GM21576 (cell line): ENCODE data around the gene GK.
"Not testable (repeated sequence)": the region's sequence is repeated elsewhere in the genome, so short reads cannot be mapped to it uniquely, and the experiment has no call there.

Experiments
- ATAC-seq: cut with Tn5 transposase; IDR thresholded peaks from one replicate; pipeline ENCODE4 v1.9.1; 2021; ENCODE audit warnings: mild to moderate bottlenecking, moderate library complexity; ENCODE audit not compliant: unreplicated experiment

Gene GK

DNA sequence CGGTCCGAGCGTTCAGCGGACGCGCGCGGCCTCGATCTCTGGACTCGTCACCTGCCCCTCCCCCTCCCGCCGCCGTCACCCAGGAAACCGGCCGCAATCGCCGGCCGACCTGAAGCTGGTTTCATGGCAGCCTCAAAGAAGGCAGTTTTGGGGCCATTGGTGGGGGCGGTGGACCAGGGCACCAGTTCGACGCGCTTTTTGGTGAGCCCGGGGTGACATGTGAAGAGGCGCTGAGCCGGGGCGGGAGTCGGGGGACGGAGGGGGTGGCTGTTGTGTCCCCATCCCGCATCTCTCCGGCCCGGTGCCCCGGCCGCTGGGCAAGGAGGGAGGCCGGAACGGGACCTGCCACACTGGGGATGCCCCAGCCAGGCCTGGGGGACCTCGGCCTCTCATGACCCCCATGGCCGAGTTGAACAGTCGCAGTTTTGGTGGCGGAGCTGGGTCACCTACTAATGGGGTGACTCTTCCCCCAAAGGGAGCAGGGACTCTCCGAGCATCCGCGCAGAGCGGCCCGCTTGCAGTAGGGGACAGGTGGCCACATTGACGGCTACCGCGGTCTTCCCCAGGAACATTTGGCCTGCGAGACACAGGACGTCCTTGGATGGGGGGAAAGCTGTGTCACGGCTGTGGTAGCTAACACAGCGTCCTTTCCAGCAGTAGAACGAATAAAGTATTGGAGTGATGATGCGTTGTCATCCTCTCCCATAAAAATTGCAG lies at the start of gene GK:
TSS of gene GK (plus strand) at position 9 of the 717 bp plus-strand sequence. CDS start at position 124, 115 bp downstream.
- peak; percentile 10 for ATAC-seq

- ATAC-seq, result no peak
Observed at GRCh38 chrX:30607155-30607554, 46.1 kb upstream of the GK start.

DNA sequence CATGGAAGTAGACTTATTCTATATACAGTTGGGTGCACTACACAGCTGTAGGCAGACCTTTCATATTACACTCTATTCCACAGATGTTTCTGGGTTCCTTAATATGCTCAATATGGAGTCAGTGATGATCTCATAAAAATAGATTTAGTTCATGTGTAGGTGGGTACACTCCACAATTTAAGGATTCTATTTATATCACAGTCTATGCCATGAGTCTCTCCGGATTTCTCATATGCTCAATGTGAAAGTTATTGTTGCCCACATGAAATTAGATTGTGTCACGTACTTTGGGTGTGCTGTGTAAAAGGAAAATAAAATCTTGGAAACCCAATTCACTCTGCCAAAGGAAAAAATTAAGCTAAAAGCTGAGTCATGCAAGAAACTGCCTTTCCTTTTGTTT lies 43.2 kb upstream of the GK start:
- ATAC-seq, result no peak

DNA sequence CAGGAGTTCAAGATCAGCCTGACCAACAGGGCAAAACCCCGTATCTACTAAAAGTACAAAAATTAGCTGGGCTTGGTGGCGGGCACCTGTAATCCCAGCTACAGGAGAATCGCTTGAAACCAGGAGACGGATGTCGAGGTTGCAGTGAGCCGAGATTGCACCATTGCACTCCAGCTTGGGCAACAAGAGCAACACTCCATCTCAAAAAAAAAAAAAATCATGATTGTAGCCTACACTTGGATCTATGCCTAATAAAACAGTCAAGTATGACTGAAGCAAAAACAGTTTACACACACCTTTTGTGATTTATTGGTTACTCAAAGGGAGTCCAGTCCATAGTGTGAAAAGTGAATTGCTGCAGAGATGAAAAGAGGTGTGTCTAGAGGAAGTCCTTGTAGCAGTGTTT lies 41.0 kb upstream of the GK start:
- no peak for ATAC-seq

DNA sequence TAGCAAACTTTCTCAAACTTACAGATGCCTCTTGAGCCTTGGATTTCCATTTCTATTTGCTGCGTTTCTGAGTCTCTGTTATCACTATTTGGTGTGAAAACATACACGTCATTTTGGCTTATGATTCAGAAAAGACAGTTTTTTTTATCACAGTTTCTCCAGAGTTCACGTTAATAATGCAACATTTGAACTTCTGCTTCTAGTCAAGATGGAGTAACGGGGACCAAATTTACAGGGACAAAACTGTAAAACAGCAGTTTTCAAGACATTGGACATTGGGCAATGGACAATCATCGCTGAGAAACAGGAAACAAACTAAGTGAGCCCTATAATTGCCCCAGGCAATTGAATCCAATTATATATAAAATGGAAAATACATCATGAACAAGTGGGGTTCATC lies 39.5 kb upstream of the GK start:
- no peak for ATAC-seq

DNA sequence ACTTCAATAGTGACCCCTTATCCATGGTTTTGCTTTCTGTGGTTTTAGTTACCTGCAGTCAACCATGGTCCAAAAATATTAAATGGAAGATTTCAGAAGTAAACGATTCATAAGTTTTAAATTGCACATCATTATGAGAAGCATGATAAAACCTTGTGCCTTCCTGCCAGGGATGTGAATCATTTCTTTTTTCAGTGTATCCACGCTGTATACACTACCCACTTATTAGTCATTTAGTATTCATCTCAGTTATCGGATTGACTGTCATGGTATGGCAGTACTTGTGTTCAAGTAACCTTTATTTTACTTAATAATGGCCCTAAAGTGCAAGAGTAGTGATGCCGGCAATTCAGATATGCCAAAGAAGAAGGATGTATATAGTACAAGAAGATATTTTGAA lies 38.0 kb upstream of the GK start:
- ATAC-seq, result no peak

DNA sequence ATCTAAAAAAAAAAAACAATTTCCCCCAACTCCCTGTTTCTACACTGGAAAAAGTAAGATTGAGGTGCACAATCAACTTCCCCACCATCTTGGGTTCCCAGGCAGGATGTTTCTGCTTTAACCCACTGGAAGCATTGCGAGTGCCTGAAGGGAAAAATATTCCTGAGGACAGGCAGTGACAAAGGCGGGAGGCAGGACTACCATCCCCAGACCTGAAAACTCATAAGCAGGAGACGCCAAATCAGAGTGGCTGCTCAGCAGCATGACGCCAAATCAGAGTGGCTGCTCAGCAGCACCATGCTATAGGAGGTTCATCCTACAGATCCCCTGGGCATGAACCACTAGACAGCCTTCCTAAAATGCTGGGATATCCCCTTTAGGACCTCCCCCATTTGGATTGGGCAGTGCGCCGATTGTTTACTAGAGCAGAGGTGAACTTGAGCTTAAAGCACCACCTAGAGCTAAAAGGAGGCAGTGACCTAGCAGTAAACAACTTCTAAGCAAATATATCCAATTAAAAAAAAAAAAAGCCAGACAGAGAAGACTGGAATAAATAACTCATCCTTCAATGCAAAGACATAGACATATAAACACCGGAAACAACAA lies 35.0 kb upstream of the GK start:
- ATAC-seq, result no peak

DNA sequence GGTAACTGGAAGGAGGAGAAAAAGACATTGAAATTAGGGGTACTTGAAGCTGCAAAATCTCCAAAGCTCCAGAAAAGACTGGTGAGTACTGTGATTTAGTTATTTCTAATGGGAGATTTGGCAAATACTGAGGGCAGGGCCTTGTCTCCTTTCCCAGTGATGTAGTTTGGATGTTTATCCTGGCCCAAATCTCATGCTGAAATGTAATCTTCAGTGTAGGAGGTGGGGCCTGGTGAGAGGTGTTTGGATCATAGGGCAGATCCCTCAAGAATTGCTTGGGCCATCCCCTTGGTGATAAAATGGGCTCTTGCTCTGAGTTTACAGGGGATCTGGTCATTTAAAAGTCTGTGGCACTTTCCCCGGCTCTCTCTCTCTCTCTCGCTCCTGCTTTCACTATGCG lies 33.1 kb upstream of the GK start:
- ATAC-seq, result no peak

- ATAC-seq, result no peak
Observed at GRCh38 chrX:30620980-30621618, 32.1 kb upstream of the GK start.

GRCh38 chrX:30622361-30622760 lies 30.9 kb upstream of the GK start:
- ATAC-seq, result no peak

DNA sequence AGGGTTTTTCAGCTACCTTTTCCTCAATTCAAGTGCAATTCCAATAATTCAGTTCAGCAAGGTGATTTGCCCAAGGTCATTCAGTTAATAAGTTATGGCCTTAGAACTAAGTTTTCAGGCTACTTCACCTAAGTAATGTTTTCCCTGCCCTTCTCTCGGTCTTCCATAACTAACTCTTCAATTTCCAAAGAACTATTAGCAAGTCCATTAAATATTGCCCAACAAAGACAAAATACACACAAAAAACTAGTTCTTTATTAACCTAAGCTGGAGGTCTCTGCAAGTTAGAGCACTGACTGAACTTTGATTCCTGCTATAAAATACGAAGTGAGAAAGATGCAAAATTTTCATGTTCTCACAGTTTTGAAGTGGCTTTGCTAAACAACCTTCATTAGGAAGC lies 26.8 kb upstream of the GK start:
- no peak for ATAC-seq

DNA sequence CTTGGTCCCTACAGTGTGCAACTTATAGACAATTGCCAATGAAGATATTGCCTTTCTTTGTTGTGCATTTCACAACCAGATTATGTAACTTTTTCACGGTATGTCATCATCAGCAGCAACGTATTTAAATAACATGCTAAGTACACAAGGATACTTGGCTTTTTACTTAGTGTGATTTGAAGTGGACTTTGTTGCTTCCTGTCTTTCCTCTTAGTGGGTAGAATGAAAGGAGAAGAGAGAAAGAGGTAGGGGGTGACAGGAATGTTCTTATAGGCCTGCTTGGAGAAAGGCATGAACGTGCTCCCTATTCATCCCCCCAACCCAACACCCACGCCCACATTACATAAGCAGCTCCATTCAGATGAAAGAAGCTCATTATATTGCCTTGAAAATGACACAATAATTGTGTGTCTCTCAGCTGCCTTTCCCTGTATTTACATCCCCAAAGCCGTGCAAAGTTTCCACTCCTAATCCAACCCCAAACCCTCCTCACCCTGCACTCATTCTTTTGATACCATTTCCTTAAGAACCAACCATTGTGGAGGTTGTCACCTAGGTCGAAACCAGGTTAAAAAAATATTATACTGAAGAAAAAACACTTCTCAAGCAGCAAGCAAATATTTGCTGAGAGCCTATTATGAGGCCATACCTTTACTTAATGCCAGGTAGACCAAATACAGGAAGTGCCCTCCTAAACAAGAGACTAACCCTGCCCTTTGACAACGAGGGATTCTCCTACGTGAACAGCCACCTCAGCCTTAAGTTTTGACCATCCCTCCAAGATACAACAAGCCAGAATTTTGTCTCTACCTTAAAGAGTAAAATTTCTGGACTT lies 25.2 kb upstream of the GK start:
- no peak for ATAC-seq

DNA sequence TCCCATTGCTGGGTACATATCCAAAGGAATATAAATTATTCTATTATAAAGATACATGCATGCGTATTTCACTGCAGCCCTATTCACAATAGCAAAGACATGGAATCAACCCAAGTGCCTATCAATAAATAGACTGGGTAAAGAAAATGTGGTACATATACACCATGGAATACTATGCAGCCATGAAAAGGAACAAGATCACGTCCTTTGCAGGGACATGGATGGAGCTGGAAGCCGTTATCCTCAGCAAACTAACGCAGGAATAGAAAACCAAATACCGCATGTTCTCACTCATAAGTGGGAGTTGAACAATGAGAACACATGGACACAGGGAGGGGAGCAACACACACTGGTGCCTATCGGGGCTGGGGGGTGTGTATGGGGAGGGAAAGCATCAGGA lies 19.2 kb upstream of the GK start:
- not testable (repeated sequence) for ATAC-seq

DNA sequence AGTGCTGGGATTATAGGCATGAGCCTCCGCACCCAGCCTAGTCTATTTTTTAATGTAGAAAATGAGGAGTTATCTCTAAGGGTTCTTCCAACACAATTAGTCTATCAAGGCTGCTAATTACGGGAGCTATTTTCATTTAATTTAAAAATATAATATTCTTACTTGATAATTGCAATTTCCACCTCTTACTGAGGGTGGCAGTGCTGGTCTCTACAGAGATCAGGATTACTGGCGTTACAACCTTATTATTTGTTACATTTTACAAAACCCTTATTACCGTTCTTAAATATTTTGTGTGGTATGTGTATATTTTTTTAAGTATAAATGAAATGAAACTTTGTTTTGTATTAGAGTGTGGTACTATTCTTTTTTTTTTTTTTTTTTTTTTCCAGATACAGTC lies 17.6 kb upstream of the GK start:
- no peak for ATAC-seq

DNA sequence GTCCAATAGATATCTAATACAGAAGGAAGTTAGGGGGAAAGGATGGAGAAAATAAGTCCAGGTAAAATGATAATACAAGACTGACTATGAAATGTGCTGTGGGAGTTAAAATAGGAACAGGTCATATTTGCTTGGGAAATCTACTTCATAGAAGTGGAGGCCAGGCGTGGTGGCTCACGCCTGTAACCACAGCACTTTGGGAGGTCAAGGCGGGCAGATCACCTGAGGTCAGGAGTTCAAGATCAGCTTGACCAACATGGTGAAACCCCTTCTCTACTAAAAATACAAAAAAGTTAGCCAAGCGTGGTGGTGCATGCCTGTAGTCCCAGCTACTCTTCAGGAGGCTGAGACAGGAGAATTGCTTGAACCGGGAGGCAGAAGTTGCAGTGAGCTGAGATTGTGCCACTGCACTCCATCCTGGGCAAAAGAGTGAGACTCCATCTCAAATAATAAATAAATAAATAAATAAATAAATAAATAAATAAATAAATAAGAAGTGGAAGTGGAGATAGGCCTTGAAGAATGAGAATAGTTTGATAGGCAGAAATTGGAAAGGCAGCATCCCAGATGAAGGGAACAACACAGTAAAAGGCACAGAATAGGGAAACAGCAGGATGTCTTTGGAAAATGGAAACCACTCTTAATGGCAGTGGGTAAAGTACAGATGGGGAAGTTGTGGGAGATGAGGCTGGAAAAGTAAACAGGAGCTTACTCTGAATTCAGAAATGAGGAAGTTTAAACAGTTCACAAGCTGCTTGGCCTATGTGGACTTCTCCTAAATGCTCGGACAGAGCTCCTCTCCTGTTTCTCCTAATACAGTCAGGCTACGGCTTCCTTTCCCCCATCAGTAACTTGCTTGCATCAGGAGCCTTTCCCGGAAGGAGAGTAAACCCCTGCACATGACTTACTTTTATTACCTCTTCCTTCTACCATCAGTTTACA lies 15.1 kb upstream of the GK start:
- ATAC-seq, result no peak

- not testable (repeated sequence) for ATAC-seq
Observed at GRCh38 chrX:30639702-30640101, 13.5 kb upstream of the GK start.

GRCh38 chrX:30642642-30643041 lies 10.6 kb upstream of the GK start:
- ATAC-seq, result no peak

- ATAC-seq, result no peak
Observed at GRCh38 chrX:30643313-30643821, 9.9 kb upstream of the GK start.

GRCh38 chrX:30649859-30650258 lies 3.4 kb upstream of the GK start:
- no peak for ATAC-seq
